ENCODE data around the gene SLC31A1. TPM values are rescaled to one million over a fixed set of nuclear protein-coding genes. Genes with fewer than 3 reads are reported as not detected.
"Not testable (repeated sequence)": the region's sequence is repeated elsewhere in the genome, so short reads cannot be mapped to it uniquely, and the experiment has no call there.

The SLC31A1 gene
- total RNA-seq, 6 donors from 2014 or later: 10.5 to 44.7 (median 28.5) TPM

DNA sequence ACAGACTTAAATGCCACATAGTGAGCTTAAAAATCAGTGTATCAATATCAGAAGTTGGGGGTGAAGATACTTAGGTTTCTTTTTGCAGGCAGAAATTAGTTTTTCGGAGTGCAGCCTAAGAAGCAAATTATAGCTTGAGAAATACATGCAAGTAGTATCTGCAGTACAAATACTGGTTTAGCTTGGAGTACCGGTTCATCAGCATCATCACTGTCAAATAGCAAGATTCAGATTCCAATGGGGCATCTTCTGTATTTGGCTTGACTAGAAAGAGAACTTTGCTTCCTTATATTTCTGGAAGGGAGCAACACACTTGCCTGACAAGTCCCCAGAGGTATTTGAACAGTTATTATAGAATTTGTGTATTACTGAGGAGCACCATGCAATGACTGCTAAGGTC is 19.8 kb downstream of the SLC31A1 start:
- ATAC-seq (ENCODE audit: low FRiP score in 2 of 2) (no peak), DNase-seq (no peak)
- H3K27ac ChIP-seq: no peak overlapping the region
- H3K27me3 ChIP-seq: no peaks in the 10 kb centered on the region
- 96 to 97% methylated on average over 2 of the region's 2 CpGs for WGBS, 2 donors
- no peak overlapping the region for H3K4me3 ChIP-seq
- no peaks in the 10 kb centered on the region for H3K9me3 ChIP-seq
- no peaks in the 10 kb centered on the region for H3K36me3 ChIP-seq
- TF ChIP-seq POLR2AphosphoS5 (IDR thresholded peaks at IDR 0.05) (no peak), CTCF (IDR thresholded peaks at IDR 0.05) (no peak), EP300 (IDR thresholded peaks at IDR 0.05) (no peak), POLR2A (IDR thresholded peaks at IDR 0.05) (no peak)
- H3K4me1 ChIP-seq: peaks cover 0 to 4% (median 2%) of the 10 kb centered on the region in 4 donors

- no peak for TF ChIP-seq POLR2AphosphoS5 (IDR thresholded peaks at IDR 0.05)
- no peak for TF ChIP-seq EP300 (IDR thresholded peaks at IDR 0.05)
- no peak for TF ChIP-seq CTCF (IDR thresholded peaks at IDR 0.05)
- no peak for TF ChIP-seq POLR2A (IDR thresholded peaks at IDR 0.05)
- WGBS, 2 donors: 83 to 90% methylated on average over 2 of the region's 2 CpGs
- Histone ChIP-seq H3K36me3 (no peaks in the 10 kb centered on the region), H3K4me3 (no peak overlapping the region), H3K27me3 (no peaks in the 10 kb centered on the region), H3K27ac (no peak overlapping the region), H3K9me3 (no peaks in the 10 kb centered on the region), H3K4me1 (no peaks in the 10 kb centered on the region)
- DNase-seq (no peak), ATAC-seq (ENCODE audit: low FRiP score in 2 of 2) (no peak)
Measured at GRCh38 chr9:113244556-113244955, 23.2 kb downstream of the SLC31A1 start.

DNA sequence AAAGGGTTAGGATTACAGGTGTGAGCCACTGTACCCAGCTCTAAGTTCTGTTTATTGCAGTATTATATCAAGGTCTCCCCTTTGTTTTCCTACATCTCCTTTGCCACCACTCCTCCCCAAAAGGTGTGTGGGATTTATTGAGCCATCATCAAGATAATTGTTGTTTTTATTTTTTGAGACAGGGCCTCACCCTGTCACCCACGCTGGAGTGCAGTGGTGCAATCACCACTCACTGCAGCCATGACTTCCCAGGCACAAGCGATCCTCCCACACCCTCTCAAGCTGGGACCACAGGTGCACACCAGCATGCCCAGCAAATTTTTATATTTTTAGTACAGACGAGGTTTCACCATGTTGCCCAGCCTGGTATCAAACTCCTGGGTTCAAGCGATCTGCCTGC is 24.6 kb downstream of the SLC31A1 start:
- 80 to 93% methylated on average over 4 of the region's 4 CpGs for WGBS, 2 donors
- H3K4me3 ChIP-seq: no peak overlapping the region
- ATAC-seq (ENCODE audit: low FRiP score in 2 of 2): no peak
- H3K27ac ChIP-seq: no peak overlapping the region
- H3K4me1 ChIP-seq: no peaks in the 10 kb centered on the region
- DNase-seq: no peak
- H3K9me3 ChIP-seq: no peaks in the 10 kb centered on the region
- no peaks in the 10 kb centered on the region for H3K36me3 ChIP-seq
- H3K27me3 ChIP-seq: no peaks in the 10 kb centered on the region
- TF ChIP-seq EP300 (IDR thresholded peaks at IDR 0.05) (no peak), POLR2A (IDR thresholded peaks at IDR 0.05) (no peak)

DNA sequence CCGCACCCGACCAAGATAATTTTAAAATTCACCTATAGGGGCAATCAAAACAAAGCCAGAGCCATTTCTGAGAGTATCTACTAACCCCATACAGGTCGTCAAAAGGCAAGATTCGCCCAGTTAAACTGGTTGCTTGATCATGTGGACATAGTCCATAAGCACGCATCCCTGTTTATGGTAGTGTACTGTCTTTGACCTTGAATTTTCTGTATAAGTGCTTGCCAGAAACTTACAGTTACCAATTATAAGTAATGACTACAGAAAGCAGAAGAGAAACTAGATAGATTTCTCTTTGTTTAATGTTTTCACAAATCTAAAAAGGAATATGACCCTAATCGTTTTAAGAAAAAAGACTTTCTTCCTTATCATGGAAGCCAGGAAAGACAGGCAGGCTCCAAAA is 25.6 kb downstream of the SLC31A1 start:
- 88 to 90% methylated on average over 6 of the region's 6 CpGs for WGBS, 2 donors
- TF ChIP-seq POLR2AphosphoS5 (IDR thresholded peaks at IDR 0.05): no peak
- no peak for TF ChIP-seq CTCF (IDR thresholded peaks at IDR 0.05)
- no peak for TF ChIP-seq POLR2A (IDR thresholded peaks at IDR 0.05)
- Histone ChIP-seq H3K36me3 (no peaks in the 10 kb centered on the region), H3K9me3 (no peaks in the 10 kb centered on the region), H3K4me3 (no peak overlapping the region), H3K27me3 (no peaks in the 10 kb centered on the region), H3K4me1 (no peaks in the 10 kb centered on the region), H3K27ac (no peak overlapping the region)
- ATAC-seq (ENCODE audit: low FRiP score in 2 of 2): no peak
- no peak for DNase-seq

GRCh38 chr9:113247640-113248039 is 26.3 kb downstream of the SLC31A1 start:
- H3K27ac ChIP-seq: no peak overlapping the region
- H3K9me3 ChIP-seq: no peaks in the 10 kb centered on the region
- DNase-seq (no peak), ATAC-seq (ENCODE audit: low FRiP score in 2 of 2) (no peak)
- no peak overlapping the region for H3K4me3 ChIP-seq
- H3K36me3 ChIP-seq: no peaks in the 10 kb centered on the region
- no peaks in the 10 kb centered on the region for H3K4me1 ChIP-seq
- TF ChIP-seq POLR2AphosphoS5 (IDR thresholded peaks at IDR 0.05) (no peak), POLR2A (IDR thresholded peaks at IDR 0.05) (no peak), CTCF (IDR thresholded peaks at IDR 0.05) (no peak), EP300 (IDR thresholded peaks at IDR 0.05) (no peak)
- no peaks in the 10 kb centered on the region for H3K27me3 ChIP-seq

DNA sequence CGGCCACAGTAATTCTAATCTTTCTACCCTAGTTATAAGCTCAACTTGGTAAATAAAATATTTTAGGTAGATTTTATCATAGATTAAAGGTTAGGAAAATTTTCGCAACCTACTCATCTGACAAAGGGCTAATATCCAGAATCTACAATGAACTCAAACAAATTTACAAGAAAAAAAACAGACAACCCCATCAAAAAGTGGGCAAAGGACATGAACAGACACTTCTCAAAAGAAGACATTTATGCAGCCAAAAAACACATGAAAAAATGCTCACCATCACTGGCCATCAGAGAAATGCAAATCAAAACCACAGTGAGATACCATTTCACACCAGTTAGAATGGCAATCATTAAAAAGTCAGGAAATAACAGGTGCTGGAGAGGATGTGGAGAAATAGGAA is 28.3 kb downstream of the SLC31A1 start:
- not testable (repeated sequence) for H3K4me1 ChIP-seq; H3K27ac ChIP-seq; ATAC-seq (ENCODE audit: low FRiP score in 2 of 2); DNase-seq; H3K9me3 ChIP-seq; H3K4me3 ChIP-seq; H3K27me3 ChIP-seq; H3K36me3 ChIP-seq
- 97 to 100% methylated on average over 2 of the region's 2 CpGs for WGBS, 2 donors
